Large intestine (tissue), 3 donors: ENCODE results near the gene MLLT3. TPM values are rescaled to one million over a fixed set of nuclear protein-coding genes. Genes with fewer than 3 reads are reported as not detected.

Source experiments
- DNase-seq, 2 donors: peaks; one replicate each; pipeline versions ENCODE4 v3.0.0 to v3.0.0-alpha.2; 2013
- H3K27ac ChIP-seq: one replicate; pipeline ENCODE4 v1.5.1; 2013; ENCODE audit warnings: low read length
- H3K27me3 ChIP-seq: 2 replicates; pipeline ENCODE4 v1.6.1; 2013; ENCODE audit warnings: low read length; ENCODE audit not compliant: control insufficient read depth, insufficient read depth
- H3K36me3 ChIP-seq: 2 replicates; pipeline ENCODE4 v1.6.1; 2013; ENCODE audit warnings: low read length; ENCODE audit not compliant: control insufficient read depth, insufficient read depth
- H3K4me1 ChIP-seq: one replicate; pipeline ENCODE4 v1.6.1; 2013; ENCODE audit warnings: low read length; ENCODE audit not compliant: control insufficient read depth, insufficient read depth
- H3K4me3 ChIP-seq: one replicate; pipeline ENCODE4 v1.5.1; 2013; ENCODE audit warnings: low read length
- H3K9me3 ChIP-seq: one replicate; pipeline ENCODE4 v1.6.1; 2013; ENCODE audit warnings: mild to moderate bottlenecking, low read depth, low read length, moderate library complexity; ENCODE audit not compliant: control insufficient read depth
- WGBS: methylation state at CpG from one replicate; pipeline ENCODE4 v1.1.5; 2013; ENCODE audit warnings: low lambda C conversion rate; ENCODE audit not compliant: insufficient coverage; 5-methylcytosine and 5-hydroxymethylcytosine counted together
- polyA plus RNA-seq: library from polyadenylated mRNA; unstranded; fragments of 120-200 nt; gene quantifications from one replicate; pipeline ENCODE4 v1.2.1, GENCODE V29; 2013

MLLT3 gene
- polyA plus RNA-seq, 1 donor = 25.0 TPM

- H3K4me1 ChIP-seq = no peaks in the 10 kb centered on the region
- no peak for DNase-seq
- WGBS = 100% methylated on average over 1 of the region's 2 CpGs
Measured at GRCh38 chr9:20524776-20525175, 97.5 kb downstream of the MLLT3 start.

GRCh38 chr9:20518737-20519136 lies 103.6 kb downstream of the MLLT3 start:
- H3K4me3 ChIP-seq = no peak overlapping the region
- no peak for DNase-seq
- no peaks in the 10 kb centered on the region for H3K27me3 ChIP-seq
- H3K9me3 ChIP-seq = no peaks in the 10 kb centered on the region
- H3K4me1 ChIP-seq = no peaks in the 10 kb centered on the region
- 100% methylated on average over 1 of the region's 1 CpG for WGBS
- no peak overlapping the region for H3K27ac ChIP-seq
- H3K36me3 ChIP-seq = no peaks in the 10 kb centered on the region

More at GRCh38 chr9:20524776-20525175, 97.5 kb downstream of the MLLT3 start:
- Histone ChIP-seq H3K36me3 (no peaks in the 10 kb centered on the region), H3K27ac (no peak overlapping the region), H3K9me3 (no peaks in the 10 kb centered on the region), H3K27me3 (no peaks in the 10 kb centered on the region), H3K4me3 (no peak overlapping the region)

GRCh38 chr9:20513126-20513913 lies 109.0 kb downstream of the MLLT3 start:
- Histone ChIP-seq H3K27me3 (no peaks in the 10 kb centered on the region), H3K36me3 (no peaks in the 10 kb centered on the region), H3K27ac (no peak overlapping the region), H3K9me3 (no peaks in the 10 kb centered on the region), H3K4me3 (no peak overlapping the region), H3K4me1 (peaks cover 3% of the 10 kb centered on the region)
- WGBS = no CpG with 5 or more reads among the region's 11 CpGs
- DNase-seq = no peak

GRCh38 chr9:20512636-20513035 lies 109.7 kb downstream of the MLLT3 start:
- Histone ChIP-seq H3K27ac (no peak overlapping the region), H3K4me3 (no peak overlapping the region), H3K36me3 (no peaks in the 10 kb centered on the region), H3K4me1 (peaks cover 3% of the 10 kb centered on the region), H3K9me3 (no peaks in the 10 kb centered on the region), H3K27me3 (no peaks in the 10 kb centered on the region)
- DNase-seq = no peak
- WGBS = 20% methylated on average over 1 of the region's 2 CpGs

GRCh38 chr9:20512106-20512505 lies 110.2 kb downstream of the MLLT3 start:
- H3K4me3 ChIP-seq = no peak overlapping the region
- no CpG with 5 or more reads among the region's 2 CpGs for WGBS
- no peaks in the 10 kb centered on the region for H3K9me3 ChIP-seq
- no peaks in the 10 kb centered on the region for H3K36me3 ChIP-seq
- no peaks in the 10 kb centered on the region for H3K27me3 ChIP-seq
- no peak for DNase-seq
- no peak overlapping the region for H3K27ac ChIP-seq
- peaks cover 3% of the 10 kb centered on the region for H3K4me1 ChIP-seq

- no CpG with 5 or more reads among the region's 1 CpG for WGBS
- Histone ChIP-seq H3K4me1 (peaks cover 3% of the 10 kb centered on the region), H3K36me3 (no peaks in the 10 kb centered on the region)
Measured at GRCh38 chr9:20511686-20512085, 110.6 kb downstream of the MLLT3 start.

GRCh38 chr9:20509466-20509865 lies 112.8 kb downstream of the MLLT3 start:
- Histone ChIP-seq H3K27ac (peak overlapping the region; percentile 33), H3K4me1 (peaks cover 5% of the 10 kb centered on the region), H3K4me3 (no peak overlapping the region), H3K9me3 (no peaks in the 10 kb centered on the region), H3K36me3 (no peaks in the 10 kb centered on the region), H3K27me3 (no peaks in the 10 kb centered on the region)
- 17% methylated on average over 1 of the region's 3 CpGs for WGBS
- DNase-seq = peak; percentile 10 to 78

More at GRCh38 chr9:20511686-20512085, 110.6 kb downstream of the MLLT3 start:
- Histone ChIP-seq H3K4me3 (no peak overlapping the region), H3K9me3 (no peaks in the 10 kb centered on the region), H3K27me3 (no peaks in the 10 kb centered on the region), H3K27ac (no peak overlapping the region)
- DNase-seq = no peak

GRCh38 chr9:20508242-20508641 lies 114.1 kb downstream of the MLLT3 start:
- Histone ChIP-seq H3K4me3 (no peak overlapping the region), H3K4me1 (peaks cover 5% of the 10 kb centered on the region), H3K27ac (peak overlapping the region; percentile 33), H3K9me3 (peaks cover 2% of the 10 kb centered on the region), H3K36me3 (no peaks in the 10 kb centered on the region), H3K27me3 (no peaks in the 10 kb centered on the region)
- DNase-seq = no peak
- WGBS = 0% methylated on average over 1 of the region's 2 CpGs

- DNase-seq = no peak
- Histone ChIP-seq H3K36me3 (no peaks in the 10 kb centered on the region), H3K4me1 (peaks cover 5% of the 10 kb centered on the region), H3K27me3 (no peaks in the 10 kb centered on the region), H3K4me3 (no peak overlapping the region), H3K27ac (no peak overlapping the region), H3K9me3 (peaks cover 2% of the 10 kb centered on the region)
- WGBS = 0% methylated on average over 1 of the region's 1 CpG
Measured at GRCh38 chr9:20507431-20507830, 114.9 kb downstream of the MLLT3 start.

- H3K27me3 ChIP-seq = no peaks in the 10 kb centered on the region
- H3K27ac ChIP-seq = no peak overlapping the region
- no peak overlapping the region for H3K4me3 ChIP-seq
- H3K9me3 ChIP-seq = peaks cover 2% of the 10 kb centered on the region
- no peak for DNase-seq
- 100% methylated on average over 1 of the region's 11 CpGs for WGBS
- H3K36me3 ChIP-seq = no peaks in the 10 kb centered on the region
- H3K4me1 ChIP-seq = peaks cover 5% of the 10 kb centered on the region
Measured at GRCh38 chr9:20506099-20506900, 116.0 kb downstream of the MLLT3 start.
